HS-27A (cell line): ENCODE measurements around the gene SEBOX.

Experiments used
- DNase-seq: peaks from one replicate; pipeline ENCODE4 v3.0.0-alpha.2; 2012; ENCODE audit warnings: low read depth, missing footprints

The SEBOX gene

GRCh38 chr17:28368915-28369683, 4.1 kb upstream of the SEBOX start:
- DNase-seq: no peak

DNA sequence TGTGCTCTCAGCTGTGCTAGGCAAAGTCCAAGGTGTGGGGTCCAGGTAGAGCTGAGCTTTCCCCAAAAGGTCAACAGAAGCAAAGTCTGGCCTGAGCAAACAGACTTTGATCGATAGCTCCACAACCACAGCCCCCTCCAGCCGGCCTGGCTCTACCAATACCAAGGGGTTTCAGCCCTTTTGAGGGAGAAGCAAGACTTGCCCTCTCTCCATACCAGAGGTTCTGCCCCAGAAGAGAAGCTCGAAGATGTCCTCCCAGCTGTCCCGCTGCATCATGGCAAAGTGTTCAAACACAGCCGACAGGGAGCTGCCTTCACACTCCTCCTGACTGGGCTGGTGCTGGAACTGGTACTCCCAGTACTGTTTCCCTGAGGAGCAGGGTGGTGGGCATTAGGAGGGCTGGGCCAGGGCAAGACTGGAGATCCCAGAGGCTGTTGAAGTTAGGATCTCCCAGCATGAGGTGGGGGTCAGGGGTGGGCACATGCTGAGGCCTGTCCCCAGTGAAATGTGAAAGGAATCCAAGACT, 3.4 kb upstream of the SEBOX start:
- DNase-seq: no peak

DNA sequence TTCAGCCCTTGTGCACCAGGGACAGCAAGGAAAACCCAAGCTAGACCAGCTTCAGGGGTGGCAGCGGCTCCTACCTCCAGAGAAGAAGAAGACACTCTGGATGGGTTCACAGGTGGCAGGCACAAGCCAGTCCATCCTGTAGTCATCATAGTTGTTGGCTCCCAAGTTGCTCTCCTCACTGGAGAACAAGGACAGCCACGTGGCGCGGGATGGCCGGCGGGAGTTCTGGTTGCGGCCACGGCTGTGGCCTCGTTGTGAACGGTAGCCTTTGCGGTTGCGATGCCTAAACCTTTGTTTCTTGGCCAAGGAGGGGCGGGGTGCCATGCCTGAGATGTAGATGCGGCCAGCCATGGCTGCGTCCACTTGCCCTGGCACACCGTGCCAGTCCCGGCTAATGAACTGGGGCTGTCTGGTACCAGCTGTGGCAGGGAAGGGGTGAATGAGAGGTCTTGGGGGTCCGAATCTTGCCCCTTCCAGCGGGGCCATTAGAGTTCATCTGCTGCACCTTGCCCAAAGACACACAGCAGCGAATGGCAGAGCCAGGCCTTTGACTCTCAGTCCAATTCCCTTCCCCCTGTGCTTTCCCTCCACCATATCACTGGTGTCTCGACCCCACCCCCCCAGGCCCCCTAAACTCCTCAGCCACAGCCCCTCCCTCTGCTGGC, 2.8 kb upstream of the SEBOX start:
- no peak for DNase-seq

GRCh38 chr17:28366605-28367004, 1.6 kb upstream of the SEBOX start:
- DNase-seq: no peak

DNA sequence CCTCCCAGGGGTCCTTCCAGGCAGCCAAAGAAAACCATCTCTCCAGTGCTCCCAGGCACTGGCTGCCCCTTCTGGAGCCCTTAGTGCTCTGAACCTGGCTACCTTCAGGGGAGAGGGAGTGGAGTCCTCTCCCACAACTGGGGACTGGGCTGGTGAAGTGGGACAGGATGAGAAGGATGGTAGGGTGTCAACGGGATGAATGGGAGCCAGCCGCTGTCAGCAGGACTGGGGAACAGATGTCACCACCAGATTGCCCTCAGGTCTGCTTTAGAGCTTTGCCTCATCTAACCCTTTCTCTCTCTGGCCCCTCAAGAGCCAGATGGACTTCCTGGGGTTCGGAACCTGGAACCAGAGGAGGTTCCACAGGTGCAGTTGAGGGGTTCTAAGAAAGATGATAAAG, 488 bp upstream of the SEBOX start:
- no peak for DNase-seq

DNA sequence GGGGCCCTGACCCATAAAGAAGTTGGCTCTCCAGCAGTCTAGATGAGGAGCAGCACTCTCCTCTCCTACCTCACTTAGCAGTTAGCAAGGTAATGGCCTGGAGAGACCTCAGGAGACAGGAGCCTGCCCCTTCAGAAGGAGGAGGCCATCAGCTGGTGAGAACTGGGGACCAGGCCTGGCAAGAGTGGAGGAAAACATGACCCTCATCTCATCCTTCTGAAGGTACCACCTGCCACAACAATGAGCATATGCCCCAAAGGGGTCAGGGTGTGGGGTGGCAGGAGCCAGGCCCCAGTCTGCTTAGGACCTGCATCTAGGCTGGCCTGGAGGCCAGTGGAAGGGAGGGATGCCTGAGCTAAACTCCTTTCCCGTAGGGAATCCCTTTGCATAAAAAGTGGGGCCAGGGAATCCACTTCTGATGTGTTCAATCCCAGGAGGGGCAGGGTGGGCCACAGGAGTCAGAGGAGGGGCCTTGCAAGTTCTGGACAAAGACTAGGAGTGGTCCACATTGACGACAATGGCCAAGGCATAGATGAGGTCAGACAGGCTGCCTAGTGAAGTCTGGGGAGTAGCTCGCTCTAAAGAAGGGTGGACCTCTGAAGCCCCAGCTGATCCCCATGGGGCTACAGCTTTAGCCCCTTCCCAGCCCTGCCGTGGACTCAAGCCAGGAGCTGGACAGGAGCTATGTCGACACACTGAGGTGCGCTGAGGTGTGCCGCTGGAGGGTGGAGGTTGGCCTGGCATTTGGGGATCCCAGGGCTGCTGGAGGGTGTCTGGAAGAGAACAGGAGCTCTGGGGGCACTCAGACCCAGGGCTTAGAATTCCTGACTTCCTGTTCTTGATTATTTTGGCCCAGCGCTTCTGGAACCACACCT, 986 bp downstream of the SEBOX start:
- no peak for DNase-seq

DNA sequence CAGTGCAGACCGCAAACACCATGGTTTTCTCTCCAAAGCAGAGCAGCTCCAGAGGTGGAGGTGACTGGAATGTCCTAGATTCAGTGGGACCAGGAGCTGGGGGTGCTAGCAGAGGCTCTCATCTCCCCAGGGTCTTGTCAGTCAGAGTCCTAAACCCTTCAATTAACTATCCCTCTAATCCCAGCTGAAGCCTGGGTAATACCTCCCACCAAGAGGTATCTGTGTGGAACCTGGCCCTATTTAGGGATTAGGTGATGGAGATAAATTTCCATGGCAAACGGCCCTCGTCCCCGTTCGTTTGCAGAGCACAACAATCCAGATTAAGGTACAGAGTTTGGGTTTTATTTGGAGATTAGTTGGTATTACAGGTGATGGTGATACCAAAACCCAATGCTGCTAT, 1.8 kb downstream of the SEBOX start:
- DNase-seq: no peak

DNA sequence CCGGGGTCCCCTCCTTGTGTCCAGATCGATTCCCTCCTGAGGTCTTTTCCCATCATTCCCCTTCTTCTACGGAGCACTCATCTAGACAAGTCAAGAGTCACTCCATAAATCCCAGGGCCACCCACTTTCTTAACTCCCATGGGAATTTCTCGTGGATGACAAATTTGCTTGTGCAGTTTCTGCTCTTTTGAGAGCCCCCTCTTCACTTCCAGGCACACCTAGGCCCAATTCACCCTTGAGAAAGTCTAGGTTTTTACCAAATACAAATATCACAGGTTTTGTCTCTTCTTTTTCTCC, 7.2 kb downstream of the SEBOX start:
- DNase-seq: no peak

- DNase-seq: no peak
Measured at GRCh38 chr17:28357061-28357900, 7.7 kb downstream of the SEBOX start, which contains the start of gene POLDIP2. Gene POLDIP2 (minus strand): TSS chr17:28357527. CDS start chr17:28357448, 79 bp downstream.

DNA sequence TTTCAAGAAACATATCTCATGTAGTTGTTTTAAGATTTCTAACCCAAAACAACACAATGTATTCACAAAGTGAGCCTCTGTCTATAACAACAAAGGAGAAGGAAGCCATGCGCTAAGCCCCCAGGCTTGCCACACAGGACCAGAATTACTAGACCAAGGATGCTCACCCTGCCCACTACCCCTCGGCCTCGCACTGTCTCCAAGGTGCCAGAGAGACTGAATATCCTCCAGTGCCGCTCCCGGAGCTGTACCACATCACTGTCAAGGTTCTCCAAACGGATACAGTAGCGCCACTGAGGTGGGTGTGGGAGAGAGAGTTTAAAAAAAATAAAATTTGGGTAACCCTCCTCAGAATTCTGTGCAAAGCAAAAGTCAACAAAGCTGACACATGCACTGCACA, 14.7 kb downstream of the SEBOX start:
- no peak for DNase-seq

DNA sequence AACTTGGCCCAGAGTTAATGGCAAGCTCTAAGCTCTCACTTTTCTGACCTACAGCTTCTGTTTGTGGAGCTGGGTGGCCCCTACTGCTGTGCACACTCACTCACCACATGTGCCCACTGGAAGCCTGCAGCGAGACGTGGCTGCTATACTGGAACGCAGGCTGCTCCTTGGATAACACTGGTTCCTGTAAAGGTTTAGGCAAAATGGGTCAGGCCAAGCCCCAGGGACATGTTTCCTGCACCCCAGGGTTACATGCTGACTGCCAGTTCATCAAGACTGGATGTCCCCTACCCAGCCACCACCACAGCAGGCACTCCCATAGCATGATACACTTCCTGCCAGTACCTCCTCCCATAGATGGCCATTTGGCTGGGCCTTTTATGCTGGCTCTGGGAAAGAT, 16.0 kb downstream of the SEBOX start:
- DNase-seq: no peak

DNA sequence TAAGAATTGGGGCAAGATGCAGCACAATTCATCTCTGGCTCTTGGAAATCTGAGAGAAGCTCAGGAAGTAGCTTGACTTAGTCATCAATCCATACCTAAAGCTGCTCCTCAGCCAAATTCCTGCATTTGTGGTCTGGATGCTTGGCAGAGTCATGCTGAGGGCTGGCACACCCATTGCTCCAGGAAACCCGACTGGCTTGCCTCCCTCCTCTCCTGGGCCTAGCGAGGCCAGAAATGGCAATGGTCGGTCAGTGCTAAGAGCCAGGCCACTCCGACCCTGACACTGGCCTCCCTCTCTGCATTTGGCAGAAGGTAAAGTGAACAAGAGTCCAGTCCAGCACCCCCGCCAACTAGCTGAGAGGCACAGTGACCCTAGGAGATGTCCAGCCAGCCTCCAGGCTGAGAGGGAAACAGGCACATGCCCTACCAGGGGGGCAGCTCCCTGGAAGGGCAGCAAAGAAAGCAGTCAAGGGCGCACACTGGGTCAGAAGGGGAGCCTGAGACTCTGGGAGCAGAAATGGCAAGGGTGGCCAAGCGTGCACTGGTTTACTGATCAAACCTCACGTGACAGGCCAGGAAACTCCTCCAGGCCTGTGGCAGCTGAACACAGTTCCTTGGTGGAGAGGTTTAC, 17.6 kb downstream of the SEBOX start:
- peak; percentile 70 for DNase-seq

DNA sequence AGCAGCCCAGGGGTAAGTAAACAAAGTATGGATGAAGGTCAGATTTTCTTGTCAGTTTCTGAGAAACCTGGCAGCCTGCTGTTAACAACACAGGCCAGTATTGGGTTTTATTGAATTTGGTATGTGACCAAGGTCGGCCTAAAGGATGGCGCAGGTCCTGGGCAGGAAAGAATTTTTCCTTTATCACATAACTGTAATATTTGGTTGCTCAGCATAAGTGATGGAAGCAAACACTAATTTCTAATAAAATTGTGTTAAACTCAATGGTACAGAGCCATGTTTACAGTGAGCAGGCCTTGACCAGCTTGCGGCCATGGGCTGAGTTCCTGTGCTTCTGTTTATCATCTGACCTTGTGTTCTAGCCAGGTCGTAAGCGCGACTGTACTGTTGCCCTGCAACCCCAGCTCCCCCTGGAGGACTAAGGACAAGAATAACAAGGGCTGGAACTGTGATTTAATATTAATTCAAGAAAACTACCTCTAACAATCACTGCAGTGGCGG, 18.2 kb downstream of the SEBOX start:
- no peak for DNase-seq

DNA sequence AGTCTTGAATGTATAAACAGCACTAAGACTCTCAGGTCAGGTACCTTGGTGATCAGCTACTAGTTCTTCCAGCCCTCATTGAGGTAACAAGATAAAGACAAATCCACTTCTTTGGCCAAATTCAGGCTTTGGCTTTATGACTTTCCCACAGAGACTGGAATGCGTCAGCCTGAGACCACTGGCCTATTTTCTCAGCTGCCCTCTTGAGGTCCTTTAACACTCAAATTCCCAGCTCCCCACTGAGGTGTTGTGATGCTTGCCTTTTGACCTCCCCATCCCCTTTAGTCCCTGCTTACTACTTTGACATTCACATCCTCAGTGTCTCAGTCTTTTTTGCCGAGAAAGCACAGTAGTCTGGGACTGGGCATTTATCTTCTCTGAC, 18.8 kb downstream of the SEBOX start:
- no peak for DNase-seq

- DNase-seq: no peak
Measured at GRCh38 chr17:28345419-28346198, 19.4 kb downstream of the SEBOX start.

DNA sequence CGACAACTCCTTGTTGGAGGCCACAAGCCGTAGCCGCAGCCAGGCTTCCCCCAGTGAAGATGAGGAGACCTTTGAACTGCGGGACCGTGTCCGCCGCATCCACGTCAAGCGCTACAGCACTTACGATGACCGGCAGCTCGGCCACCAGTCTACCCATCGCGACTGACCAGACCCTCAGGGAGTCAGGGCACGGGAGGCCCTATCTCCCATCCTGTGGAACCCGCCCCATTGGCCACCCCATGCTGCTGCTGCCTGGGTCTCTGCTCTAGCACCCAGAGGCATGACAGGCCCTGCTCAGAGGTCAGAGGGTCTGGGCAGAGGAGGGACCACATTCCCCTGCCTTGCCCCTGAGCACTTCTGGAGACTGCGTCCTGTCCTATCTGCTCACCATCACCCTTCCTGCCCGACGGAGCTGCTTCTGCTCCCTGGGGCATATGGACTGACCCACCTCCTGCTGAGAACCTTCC, 20.5 kb downstream of the SEBOX start:
- no peak for DNase-seq

DNA sequence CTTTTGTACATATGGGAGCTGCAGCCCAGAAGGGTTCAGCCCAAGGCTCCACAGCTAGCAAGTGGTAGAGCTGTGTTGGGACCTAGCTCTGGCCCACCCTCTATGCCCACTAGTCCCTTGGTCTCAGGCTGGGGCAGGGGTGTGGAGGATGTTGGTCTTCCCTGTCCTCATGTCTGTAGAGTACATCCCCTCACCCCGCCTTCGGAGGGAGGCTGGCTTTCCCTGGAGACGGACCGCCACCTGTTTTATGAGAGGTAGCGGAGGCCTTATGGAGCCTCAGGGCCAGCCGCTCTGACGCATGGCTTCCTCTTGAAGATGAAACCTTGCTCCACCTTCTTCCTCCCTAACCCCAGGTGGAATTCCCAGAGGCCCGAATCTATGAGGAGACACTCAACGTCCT, 21.0 kb downstream of the SEBOX start:
- no peak for DNase-seq

DNA sequence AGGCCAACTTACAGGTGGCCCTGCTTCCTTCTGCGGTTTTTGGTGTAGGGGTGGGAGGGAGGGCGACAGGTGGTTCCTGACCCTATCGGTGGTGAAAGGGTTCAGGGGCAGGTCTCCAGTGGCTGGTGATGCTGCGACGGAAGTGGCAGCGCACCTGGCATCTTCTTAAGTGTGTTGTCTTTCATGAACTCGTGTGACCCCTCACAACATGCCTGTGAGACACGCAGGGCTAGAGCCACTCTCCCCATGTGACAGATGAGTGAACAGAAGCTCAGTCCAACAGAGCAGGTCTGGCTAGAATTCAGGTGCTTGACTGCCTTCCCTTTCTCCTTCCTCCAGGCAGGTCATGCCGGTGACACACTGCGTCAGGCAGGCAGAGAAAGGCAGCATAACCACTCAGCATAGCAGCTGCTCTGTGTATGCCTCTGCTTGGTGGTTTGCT, 21.5 kb downstream of the SEBOX start:
- no peak for DNase-seq

GRCh38 chr17:28342313-28342712, 22.7 kb downstream of the SEBOX start:
- DNase-seq: no peak

DNA sequence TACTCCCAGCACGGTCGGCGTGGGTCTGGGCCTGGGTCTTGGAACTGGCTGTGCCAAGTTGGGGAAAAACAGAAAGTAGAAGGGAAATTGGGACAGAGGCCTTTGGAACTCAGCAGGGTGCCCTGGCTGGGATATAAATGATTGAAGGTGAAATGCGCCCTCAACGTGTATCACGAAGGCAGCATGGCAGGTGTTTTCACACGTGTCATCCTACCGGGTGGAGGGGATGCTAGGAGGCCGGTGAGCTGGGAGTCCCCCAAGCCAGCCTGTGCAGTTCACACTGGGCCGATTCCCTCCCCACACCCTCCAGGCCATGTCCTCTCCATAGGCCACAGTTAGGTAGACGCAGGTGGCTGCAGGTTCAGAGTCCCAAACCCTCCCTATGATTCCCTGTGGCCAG, 23.5 kb downstream of the SEBOX start:
- no peak for DNase-seq
